NK-92 treated with Interleukin-12 subunit alpha and Interleukin-12 subunit beta, amount 100 ng/mL, for 24 hours (cell line): ENCODE data around the gene CERS6.
"Not testable (repeated sequence)": the region's sequence is repeated elsewhere in the genome, so short reads cannot be mapped to it uniquely, and the experiment has no call there.

Experiments used
- DNase-seq: peaks from one replicate; lab custom pipeline; 2025; lab: John Stamatoyannopoulos, UW

The CERS6 gene

GRCh38 chr2:168642873-168643272 is 186.8 kb downstream of the CERS6 start:
- DNase-seq: no peak

GRCh38 chr2:168643979-168644378 is 187.9 kb downstream of the CERS6 start:
- DNase-seq: no peak

GRCh38 chr2:168645696-168646338 is 189.7 kb downstream of the CERS6 start:
- DNase-seq: no peak

- no peak for DNase-seq
These were observed 193.0 kb downstream of the CERS6 start for GRCh38 chr2:168649105-168649504.

GRCh38 chr2:168649562-168649961 is 193.5 kb downstream of the CERS6 start:
- no peak for DNase-seq

- DNase-seq: no peak
These were observed 194.1 kb downstream of the CERS6 start for GRCh38 chr2:168650139-168650538.

GRCh38 chr2:168650781-168651180 is 194.7 kb downstream of the CERS6 start:
- DNase-seq: no peak

GRCh38 chr2:168652997-168653921 is 197.2 kb downstream of the CERS6 start:
- no peak for DNase-seq

- DNase-seq: no peak
These were observed 198.6 kb downstream of the CERS6 start for GRCh38 chr2:168654705-168655104.

GRCh38 chr2:168655207-168655606 is 199.1 kb downstream of the CERS6 start:
- no peak for DNase-seq

GRCh38 chr2:168657378-168657777 is 201.3 kb downstream of the CERS6 start:
- not testable (repeated sequence) for DNase-seq

- DNase-seq: no peak
These were observed 202.6 kb downstream of the CERS6 start for GRCh38 chr2:168658706-168659105.

- no peak for DNase-seq
These were observed 205.1 kb downstream of the CERS6 start for GRCh38 chr2:168660870-168661862.

- DNase-seq: no peak
These were observed 205.8 kb downstream of the CERS6 start for GRCh38 chr2:168661863-168662256.

- no peak for DNase-seq
These were observed 206.7 kb downstream of the CERS6 start for GRCh38 chr2:168662651-168663208.

- no peak for DNase-seq
These were observed 207.9 kb downstream of the CERS6 start for GRCh38 chr2:168663993-168664392.

GRCh38 chr2:168664715-168665114 is 208.6 kb downstream of the CERS6 start:
- not testable (repeated sequence) for DNase-seq

GRCh38 chr2:168666339-168666738 is 210.3 kb downstream of the CERS6 start:
- no peak for DNase-seq

GRCh38 chr2:168667156-168667555 is 211.1 kb downstream of the CERS6 start:
- no peak for DNase-seq

- no peak for DNase-seq
These were observed 213.1 kb downstream of the CERS6 start for GRCh38 chr2:168669151-168669550.

GRCh38 chr2:168670478-168670877 is 214.4 kb downstream of the CERS6 start:
- no peak for DNase-seq

- DNase-seq: no peak
These were observed 215.9 kb downstream of the CERS6 start for GRCh38 chr2:168671932-168672331.
